SK-N-SH treated with all-trans-retinoic acid at 6 μM for 48 hours (cell line): Measurements from ENCODE around the gene LRAT.

Experiments used
- ARNTL ChIP-seq: fragments of 450-650 bp; formaldehyde crosslinking; IDR thresholded peaks from 2 replicates; pipeline ENCODE4 v1.5.0; 2020; ENCODE audit warnings: low read depth, mild to moderate bottlenecking, moderate library complexity, borderline replicate concordance
- GLIS3 ChIP-seq: fragments of 250-450 bp; sonication (Bioruptor Pico); IDR thresholded peaks from 2 replicates; pipeline ENCODE4 v1.5.0; 2020; ENCODE audit warnings: mild to moderate bottlenecking, moderate library complexity
- RARB ChIP-seq: fragments of 250-450 bp; sonication (Bioruptor Pico); IDR thresholded peaks from 2 replicates; pipeline ENCODE4 v1.8.0; 2021; ENCODE audit warnings: mild to moderate bottlenecking, moderate library complexity
- SNAI2 ChIP-seq: fragments of 250-450 bp; sonication (Bioruptor Pico); IDR thresholded peaks from 2 replicates; pipeline ENCODE4 v1.5.0; 2020; ENCODE audit warnings: mild to moderate bottlenecking, moderate library complexity
- ZC3H10 ChIP-seq: fragments of 250-450 bp; sonication (Bioruptor Pico); IDR thresholded peaks from 2 replicates; pipeline ENCODE4 v1.5.1; 2021; ENCODE audit warnings: mild to moderate bottlenecking, moderate library complexity
- ZFP30 ChIP-seq: fragments of 450-650 bp; formaldehyde crosslinking; IDR thresholded peaks from 2 replicates; pipeline ENCODE4 v1.5.0; 2022; ENCODE audit warnings: mild to moderate bottlenecking, moderate library complexity
- ZNF8 ChIP-seq: fragments of 450-650 bp; formaldehyde crosslinking; IDR thresholded peaks from 2 replicates; pipeline ENCODE4 v1.5.0; 2020; ENCODE audit warnings: mild to moderate bottlenecking, moderate library complexity
- TF ChIP-seq, protein P1 (sequence below): fragments of 250-450 bp; sonication (Bioruptor Pico); IDR thresholded peaks from 2 replicates; pipeline ENCODE4 v1.5.1; 2020; ENCODE audit warnings: low read depth, mild to moderate bottlenecking, moderate library complexity
- TF ChIP-seq, protein P2 (sequence below): fragments of 250-450 bp; sonication (Bioruptor Pico); IDR thresholded peaks from 2 replicates; pipeline ENCODE4 v1.8.0; 2020; ENCODE audit warnings: mild to moderate bottlenecking, moderate library complexity, borderline replicate concordance

DNA sequence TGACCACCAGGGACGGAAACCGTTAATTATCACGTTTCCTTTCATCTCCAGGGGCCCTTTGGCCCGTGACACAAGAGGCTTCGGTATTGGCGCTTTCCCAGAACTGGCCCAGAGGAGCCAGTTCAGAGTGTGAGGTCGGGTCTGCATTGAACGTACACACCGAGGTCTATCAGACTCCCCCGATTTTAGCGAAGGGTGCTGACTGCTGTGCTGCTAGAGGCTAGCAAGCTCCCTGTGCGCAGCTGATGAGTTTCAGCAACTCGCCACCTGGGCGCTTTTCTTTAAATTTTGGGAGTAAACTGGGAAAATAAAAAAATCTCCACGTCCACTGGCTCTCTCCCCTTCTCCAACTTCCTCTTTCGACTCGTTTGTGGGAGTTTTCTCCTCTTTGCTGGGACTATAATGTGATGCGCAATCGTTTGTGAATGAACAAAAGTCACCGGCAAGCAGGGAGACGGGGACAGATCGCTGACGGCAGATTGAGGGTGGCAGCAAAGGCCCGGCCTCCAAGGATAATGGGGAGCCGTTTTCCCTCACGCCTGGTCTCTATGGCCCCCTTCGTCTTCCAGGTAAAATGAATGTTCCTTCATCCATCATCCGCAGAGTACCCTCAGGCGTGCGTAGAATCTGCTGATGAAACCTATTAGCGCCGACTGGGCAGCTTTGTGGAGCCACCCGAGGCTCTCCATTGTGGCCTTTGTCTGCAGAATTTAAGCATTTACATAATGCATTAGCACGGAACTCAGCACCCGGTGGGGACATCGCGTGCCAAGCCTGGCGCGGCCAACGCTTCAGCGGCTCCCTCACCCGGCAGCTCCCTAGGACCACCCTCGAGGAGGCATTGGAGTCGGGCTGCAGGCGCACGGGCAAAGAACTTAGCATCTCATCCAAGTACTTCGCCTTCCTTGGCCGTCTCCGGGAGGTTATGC lies 1.6 kb upstream of the LRAT start:
- no peak for TF ChIP-seq SNAI2 (CRISPR knock-in tag)
- TF ChIP-seq, protein P1, sequence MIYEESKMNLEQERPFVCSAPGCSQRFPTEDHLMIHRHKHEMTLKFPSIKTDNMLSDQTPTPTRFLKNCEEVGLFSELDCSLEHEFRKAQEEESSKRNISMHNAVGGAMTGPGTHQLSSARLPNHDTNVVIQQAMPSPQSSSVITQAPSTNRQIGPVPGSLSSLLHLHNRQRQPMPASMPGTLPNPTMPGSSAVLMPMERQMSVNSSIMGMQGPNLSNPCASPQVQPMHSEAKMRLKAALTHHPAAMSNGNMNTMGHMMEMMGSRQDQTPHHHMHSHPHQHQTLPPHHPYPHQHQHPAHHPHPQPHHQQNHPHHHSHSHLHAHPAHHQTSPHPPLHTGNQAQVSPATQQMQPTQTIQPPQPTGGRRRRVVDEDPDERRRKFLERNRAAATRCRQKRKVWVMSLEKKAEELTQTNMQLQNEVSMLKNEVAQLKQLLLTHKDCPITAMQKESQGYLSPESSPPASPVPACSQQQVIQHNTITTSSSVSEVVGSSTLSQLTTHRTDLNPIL: no peak
- no peak for TF ChIP-seq ZFP30 (CRISPR knock-in tag)
- TF ChIP-seq, protein P2, sequence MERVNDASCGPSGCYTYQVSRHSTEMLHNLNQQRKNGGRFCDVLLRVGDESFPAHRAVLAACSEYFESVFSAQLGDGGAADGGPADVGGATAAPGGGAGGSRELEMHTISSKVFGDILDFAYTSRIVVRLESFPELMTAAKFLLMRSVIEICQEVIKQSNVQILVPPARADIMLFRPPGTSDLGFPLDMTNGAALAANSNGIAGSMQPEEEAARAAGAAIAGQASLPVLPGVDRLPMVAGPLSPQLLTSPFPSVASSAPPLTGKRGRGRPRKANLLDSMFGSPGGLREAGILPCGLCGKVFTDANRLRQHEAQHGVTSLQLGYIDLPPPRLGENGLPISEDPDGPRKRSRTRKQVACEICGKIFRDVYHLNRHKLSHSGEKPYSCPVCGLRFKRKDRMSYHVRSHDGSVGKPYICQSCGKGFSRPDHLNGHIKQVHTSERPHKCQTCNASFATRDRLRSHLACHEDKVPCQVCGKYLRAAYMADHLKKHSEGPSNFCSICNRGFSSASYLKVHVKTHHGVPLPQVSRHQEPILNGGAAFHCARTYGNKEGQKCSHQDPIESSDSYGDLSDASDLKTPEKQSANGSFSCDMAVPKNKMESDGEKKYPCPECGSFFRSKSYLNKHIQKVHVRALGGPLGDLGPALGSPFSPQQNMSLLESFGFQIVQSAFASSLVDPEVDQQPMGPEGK (CRISPR knock-in tag): no peak
- no peak for TF ChIP-seq ARNTL (CRISPR knock-in tag)
- TF ChIP-seq RARB (CRISPR knock-in tag): no peak
- no peak for TF ChIP-seq GLIS3 (CRISPR knock-in tag)
- TF ChIP-seq ZNF8: no peak
- no peak for TF ChIP-seq ZC3H10
